Retinal pigment epithelial cell (primary cell): Measurements from ENCODE around the gene ELMO3.

ENCODE experiments used
- DNase-seq: peaks from one replicate; pipeline ENCODE4 v3.0.0-alpha.2; 2010; ENCODE audit warnings: low read depth
- H3K4me3 ChIP-seq: 2 replicates; pipeline ENCODE4 v1.5.1; 2011; ENCODE audit warnings: mild to moderate bottlenecking, low read length, control low read depth, moderate library complexity
- TF ChIP-seq, protein P1 (sequence below): conservative IDR thresholded peaks from 2 replicates; pipeline ENCODE4 v1.5.1; 2011; ENCODE audit warnings: low read depth, low read length, control low read depth, inconsistent platforms

The ELMO3 gene

DNA sequence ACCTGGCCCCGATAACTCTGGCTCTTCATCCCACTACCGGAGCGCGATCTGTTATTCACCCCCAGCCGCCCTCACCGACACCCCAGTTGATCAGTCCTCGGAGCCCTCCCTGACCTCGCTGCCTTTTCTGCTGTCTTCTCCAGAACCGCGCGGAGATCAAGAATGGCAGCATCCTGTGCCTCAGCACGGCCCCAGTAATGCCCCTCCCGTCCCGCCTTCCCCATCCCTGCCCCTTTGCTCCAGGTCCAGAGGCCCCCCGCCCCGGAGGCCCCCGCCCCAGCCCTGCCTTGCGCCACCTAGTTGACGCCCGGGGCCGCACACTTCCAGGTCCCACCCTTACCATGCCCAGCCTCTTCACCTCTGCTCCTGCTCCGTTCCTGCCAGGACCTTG lies 872 bp downstream of the ELMO3 start:
- TF ChIP-seq, protein P1, sequence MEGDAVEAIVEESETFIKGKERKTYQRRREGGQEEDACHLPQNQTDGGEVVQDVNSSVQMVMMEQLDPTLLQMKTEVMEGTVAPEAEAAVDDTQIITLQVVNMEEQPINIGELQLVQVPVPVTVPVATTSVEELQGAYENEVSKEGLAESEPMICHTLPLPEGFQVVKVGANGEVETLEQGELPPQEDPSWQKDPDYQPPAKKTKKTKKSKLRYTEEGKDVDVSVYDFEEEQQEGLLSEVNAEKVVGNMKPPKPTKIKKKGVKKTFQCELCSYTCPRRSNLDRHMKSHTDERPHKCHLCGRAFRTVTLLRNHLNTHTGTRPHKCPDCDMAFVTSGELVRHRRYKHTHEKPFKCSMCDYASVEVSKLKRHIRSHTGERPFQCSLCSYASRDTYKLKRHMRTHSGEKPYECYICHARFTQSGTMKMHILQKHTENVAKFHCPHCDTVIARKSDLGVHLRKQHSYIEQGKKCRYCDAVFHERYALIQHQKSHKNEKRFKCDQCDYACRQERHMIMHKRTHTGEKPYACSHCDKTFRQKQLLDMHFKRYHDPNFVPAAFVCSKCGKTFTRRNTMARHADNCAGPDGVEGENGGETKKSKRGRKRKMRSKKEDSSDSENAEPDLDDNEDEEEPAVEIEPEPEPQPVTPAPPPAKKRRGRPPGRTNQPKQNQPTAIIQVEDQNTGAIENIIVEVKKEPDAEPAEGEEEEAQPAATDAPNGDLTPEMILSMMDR = peak; percentile 7
- no peak overlapping the region for H3K4me3 ChIP-seq
- no peak for DNase-seq

DNA sequence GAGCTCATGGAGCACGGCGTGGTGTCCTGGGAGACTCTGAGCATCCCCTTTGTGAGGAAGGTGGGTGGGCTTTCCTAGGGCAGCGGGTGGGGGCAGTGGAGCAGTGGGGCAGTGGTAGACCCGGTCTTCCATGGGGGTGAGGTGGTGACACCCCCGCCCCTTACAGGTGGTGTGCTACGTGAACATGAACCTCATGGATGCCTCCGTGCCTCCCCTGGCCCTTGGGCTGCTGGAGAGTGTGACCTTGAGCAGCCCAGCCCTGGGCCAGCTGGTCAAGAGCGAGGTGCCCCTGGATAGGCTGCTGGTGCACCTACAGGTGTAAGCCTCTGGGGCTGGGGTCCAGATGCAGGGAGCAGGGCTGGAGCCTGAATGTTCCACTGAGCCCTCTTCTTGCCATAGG lies 1.6 kb downstream of the ELMO3 start:
- H3K4me3 ChIP-seq = no peak overlapping the region
- TF ChIP-seq, protein P1 = no peak
- DNase-seq = no peak

DNA sequence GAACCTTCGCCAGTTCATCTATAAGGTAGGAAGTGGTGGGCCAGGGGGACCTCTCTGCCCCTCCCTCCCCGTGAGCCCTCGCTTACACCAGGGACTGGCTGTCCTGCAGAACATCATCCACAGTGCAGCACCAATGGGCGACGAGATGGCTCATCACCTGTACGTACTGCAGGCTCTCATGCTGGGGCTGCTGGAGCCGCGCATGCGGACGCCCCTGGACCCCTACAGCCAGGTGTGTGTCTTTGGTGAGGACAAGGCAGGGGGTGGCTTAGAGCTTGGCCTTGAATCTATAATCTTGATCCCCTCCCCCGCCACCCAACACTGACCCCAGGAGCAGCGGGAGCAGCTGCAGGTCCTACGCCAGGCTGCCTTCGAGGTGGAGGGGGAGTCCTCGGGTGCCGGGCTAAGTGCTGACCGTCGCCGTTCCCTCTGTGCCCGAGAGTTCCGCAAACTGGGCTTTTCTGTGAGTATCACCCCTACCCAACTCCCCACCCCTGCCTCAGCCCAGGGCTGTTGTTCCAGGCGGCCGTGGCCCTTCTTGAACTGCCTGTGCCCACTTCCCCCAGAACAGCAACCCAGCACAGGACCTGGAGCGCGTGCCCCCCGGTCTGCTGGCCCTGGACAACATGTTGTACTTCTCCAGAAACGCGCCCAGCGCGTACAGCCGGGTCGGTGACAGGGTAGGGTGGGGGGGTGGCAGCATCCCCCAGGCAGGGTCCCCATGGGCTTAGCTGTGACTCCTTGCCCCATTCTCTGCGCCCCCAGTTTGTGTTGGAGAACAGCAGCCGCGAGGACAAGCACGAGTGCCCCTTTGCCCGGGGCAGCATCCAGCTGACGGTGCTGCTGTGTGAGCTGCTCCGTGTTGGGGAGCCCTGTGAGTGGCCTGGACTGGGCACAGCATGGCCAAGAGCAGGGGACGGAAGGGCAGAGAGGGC lies 2.7 kb downstream of the ELMO3 start:
- TF ChIP-seq, protein P1 = no peak

DNA sequence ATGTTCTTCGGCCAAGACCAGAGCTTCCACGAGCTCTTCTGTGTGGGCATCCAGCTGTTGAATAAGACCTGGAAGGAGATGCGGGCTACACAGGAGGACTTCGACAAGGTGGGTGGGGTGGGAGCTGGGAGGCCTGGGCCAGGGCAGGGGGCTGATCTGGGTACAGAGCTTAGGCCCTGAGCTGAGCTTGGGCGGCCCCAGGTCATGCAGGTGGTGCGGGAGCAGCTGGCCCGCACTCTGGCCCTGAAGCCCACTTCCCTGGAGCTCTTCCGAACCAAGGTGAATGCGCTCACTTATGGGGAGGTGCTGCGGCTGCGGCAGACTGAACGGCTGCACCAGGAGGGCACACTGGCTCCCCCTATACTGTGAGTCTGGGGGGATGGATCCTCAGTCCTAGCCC lies 3.5 kb downstream of the ELMO3 start:
- no peak for DNase-seq
- no peak overlapping the region for H3K4me3 ChIP-seq
- TF ChIP-seq, protein P1 = no peak

More for the DNA sequence above, 2.7 kb downstream of the ELMO3 start:
- no peak overlapping the region for H3K4me3 ChIP-seq
- no peak for DNase-seq

DNA sequence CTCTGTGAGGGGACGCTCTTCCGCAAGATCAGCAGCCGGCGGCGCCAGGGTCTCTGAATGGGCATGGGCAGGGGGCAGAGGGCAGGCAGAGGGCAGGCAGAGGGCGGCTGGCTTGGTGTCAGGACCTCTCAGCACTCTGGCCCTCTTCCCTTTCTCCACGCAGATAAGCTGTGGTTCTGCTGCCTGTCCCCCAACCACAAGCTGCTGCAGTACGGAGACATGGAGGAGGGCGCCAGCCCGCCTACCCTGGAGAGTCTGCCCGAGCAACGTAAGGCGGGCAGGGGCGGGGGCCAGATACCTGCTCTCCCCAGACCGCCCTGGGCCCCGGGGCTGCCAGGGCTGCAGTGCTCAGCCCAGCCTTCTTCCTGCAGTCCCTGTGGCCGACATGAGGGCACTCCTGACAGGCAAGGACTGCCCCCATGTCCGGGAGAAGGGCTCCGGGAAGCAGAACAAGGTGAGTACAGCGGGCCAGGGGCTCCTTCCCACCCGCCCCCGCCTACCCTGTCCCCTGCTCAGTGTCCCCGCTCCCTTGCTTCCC lies 4.1 kb downstream of the ELMO3 start:
- no peak for DNase-seq
- no peak overlapping the region for H3K4me3 ChIP-seq
- TF ChIP-seq, protein P1 = no peak

DNA sequence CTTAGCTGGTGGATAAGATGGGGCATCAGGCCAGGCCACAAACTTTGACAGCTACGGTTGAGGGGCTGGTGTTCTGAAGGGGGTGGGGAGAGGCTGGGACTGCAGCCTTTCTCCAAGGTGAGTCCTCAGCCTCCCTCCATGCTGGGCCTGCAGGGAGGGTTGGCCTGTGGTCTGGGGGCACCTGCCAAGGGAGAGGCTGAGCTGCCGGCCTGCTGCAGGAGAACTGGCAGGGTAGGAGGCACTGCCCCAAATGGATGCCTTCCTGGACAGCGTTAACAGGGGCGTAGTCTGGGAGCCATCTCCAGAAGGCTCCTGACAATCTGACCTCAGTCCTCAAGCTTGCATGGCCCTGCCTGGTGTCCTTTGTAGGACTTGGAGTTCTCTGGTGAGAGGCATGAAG lies 5.1 kb downstream of the ELMO3 start:
- H3K4me3 ChIP-seq = no peak overlapping the region
- TF ChIP-seq, protein P1 = no peak
- no peak for DNase-seq
